H4 (cell line): ENCODE measurements around the gene SND1. TPM values are rescaled to one million over a fixed set of nuclear protein-coding genes. Genes with fewer than 3 reads are reported as not detected.

ENCODE experiments used
- DNase-seq: peaks from one replicate; pipeline ENCODE4 v3.0.0-alpha.2; 2015; ENCODE audit warnings: low spot score
- total RNA-seq: library from RNA; depleted of rRNA; stranded (reverse); fragments of >200 nt; shearing (Covaris generic); gene quantifications from 2 replicates; pipeline ENCODE4 v1.2.3, GENCODE V29; 2014

The SND1 gene
- total RNA-seq, 1 experiment from 2014 or later, result 153 TPM

GRCh38 chr7:127932496-127932895 is 280.5 kb downstream of the SND1 start:
- no peak for DNase-seq

GRCh38 chr7:127933146-127933545 is 281.2 kb downstream of the SND1 start:
- no peak for DNase-seq

- DNase-seq, result no peak
These were observed 282.7 kb downstream of the SND1 start for GRCh38 chr7:127934711-127935110.

- DNase-seq, result no peak
These were observed 283.9 kb downstream of the SND1 start for GRCh38 chr7:127935847-127936376.

GRCh38 chr7:127937066-127937680 is 285.2 kb downstream of the SND1 start:
- no peak for DNase-seq

GRCh38 chr7:127938588-127938987 is 286.6 kb downstream of the SND1 start:
- DNase-seq, result no peak

- DNase-seq, result no peak
These were observed 288.6 kb downstream of the SND1 start for GRCh38 chr7:127940381-127941160.

- DNase-seq, result no peak
These were observed 289.6 kb downstream of the SND1 start for GRCh38 chr7:127941476-127942210.

GRCh38 chr7:127943541-127944521 is 291.8 kb downstream of the SND1 start:
- no peak for DNase-seq

- no peak for DNase-seq
These were observed 294.1 kb downstream of the SND1 start for GRCh38 chr7:127946111-127946510.

- no peak for DNase-seq
These were observed 294.9 kb downstream of the SND1 start for GRCh38 chr7:127946847-127947246.

- no peak for DNase-seq
These were observed 296.3 kb downstream of the SND1 start for GRCh38 chr7:127948312-127948711.

GRCh38 chr7:127948930-127949329 is 296.9 kb downstream of the SND1 start:
- DNase-seq, result no peak

GRCh38 chr7:127949769-127950222 is 297.8 kb downstream of the SND1 start:
- no peak for DNase-seq

GRCh38 chr7:127950233-127950935 is 298.4 kb downstream of the SND1 start:
- no peak for DNase-seq

- DNase-seq, result no peak
These were observed 301.7 kb downstream of the SND1 start for GRCh38 chr7:127953423-127954356.

- no peak for DNase-seq
These were observed 302.4 kb downstream of the SND1 start for GRCh38 chr7:127954357-127954748.

GRCh38 chr7:127955051-127955531 is 303.1 kb downstream of the SND1 start:
- DNase-seq, result no peak

GRCh38 chr7:127957886-127958285 is 305.9 kb downstream of the SND1 start:
- DNase-seq, result no peak
